Limb (tissue), 2 donors: ENCODE results near the gene RGS6.
A peak's percentile ranks its signal among the peaks of the same experiment; 100 is the strongest.

Experiments
- DNase-seq, 2 donors: peaks; one replicate each; pipeline ENCODE4 v3.0.0-alpha.2; 2016; ENCODE audit errors: extremely low spot score in 2 of 2

Gene RGS6

DNA sequence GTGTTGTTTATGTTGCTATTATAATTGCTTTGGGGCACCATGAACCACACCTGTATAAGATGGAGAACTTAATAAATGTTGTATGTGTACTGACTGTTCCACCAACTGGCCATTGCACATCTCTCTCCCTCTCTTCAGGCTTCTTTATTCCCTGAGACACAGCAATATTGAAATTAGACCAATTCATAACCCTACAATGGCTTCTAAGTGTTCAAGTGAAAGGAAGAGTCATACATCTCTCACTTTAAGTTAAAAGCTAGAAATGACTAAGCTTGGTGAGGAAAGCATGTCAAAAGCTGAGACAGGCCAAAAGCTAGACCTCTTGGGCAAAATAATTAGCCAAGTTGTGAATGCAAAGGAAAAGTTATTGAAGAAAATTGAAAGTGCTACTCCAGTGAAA is 373.3 kb downstream of the RGS6 start:
- no peak for DNase-seq

DNA sequence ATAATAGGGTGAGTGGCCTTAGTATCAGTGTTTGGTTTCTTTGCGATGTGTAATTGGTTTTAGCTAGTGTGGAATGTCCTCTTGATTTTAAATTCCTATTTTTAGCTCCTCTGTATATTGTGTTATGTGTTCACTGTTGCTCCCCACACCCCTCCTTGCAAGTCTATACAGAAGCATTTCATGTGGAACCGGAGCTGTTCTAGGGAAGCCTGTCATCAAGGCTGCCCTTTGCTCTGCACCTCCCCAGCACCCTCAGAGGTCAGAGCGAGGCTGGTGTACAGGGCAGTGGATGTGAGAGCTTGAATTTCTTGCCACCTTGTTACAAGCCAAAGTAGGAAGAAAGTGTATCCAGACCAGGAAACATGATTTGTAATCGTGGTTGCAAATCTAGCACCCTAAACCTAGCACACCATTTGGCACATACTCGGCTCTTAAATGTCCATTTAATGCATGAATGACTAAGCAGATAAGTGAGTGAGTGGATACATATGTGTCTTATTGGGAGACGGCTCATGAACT is 376.8 kb downstream of the RGS6 start:
- DNase-seq = no peak

DNA sequence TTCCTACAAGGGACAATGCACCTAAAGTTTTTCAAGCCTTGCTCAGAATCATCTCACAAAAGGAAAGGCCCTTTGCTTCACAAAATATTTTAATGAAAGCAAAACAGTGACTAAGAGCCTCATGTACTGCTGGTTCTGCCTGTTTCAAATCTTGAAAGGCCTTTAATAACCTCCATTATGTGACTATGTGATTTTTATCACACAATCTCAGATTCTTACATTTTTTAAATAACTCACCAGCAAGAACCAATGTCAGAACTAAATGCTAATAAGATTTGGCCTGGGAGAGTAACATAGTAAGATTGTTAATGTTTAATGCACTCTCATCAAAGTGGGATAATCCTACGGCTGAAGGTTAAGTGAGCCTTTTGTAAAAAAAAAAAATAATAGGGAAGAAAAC is 378.9 kb downstream of the RGS6 start:
- no peak for DNase-seq

DNA sequence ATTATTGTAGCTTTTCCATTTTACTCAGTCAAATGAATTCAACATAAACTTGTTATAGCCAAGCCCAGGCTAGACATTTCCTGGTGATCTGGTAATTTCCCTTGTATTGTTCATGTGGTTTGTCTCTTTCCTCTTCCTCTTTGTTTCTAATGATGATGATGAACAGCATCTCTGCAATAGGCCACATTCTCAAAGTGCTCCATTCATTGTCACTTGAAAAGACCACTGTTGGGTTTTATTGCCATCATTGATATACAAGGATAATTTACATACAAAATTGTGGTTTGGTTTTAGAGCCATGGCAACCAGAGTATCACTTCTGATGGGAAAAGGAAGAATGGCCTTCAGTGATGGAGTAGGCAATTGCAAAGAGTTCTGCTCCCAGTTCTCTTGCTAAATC is 379.3 kb downstream of the RGS6 start:
- DNase-seq = no peak

DNA sequence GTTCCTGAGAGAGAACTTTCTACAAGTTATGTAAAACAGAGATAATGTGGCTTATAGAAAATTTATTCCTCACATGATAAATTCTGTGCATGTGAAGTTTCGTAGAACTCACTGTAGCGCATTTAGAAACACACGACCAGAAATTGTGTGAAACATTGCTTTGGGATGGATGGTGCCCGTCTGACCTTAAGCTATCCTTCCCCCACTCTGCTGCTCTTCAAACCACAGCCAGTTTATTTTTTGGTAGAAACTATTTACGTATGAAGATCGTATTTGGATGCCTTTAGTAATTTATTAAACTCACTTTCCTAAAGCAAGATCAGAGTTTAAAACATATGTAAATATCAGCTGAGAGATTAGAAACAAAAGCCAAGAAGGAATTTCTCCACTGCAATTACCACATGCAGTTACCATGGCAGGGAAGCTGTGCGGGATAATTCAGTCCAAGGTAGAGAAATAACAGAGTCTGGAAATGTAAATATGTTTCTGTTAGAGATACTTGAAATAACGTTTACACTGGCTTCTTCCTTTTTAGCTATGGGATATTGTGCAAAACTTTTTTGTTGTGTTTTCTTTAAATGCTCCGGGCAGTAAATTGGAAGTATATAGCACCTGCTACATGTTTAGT is 382.7 kb downstream of the RGS6 start:
- DNase-seq = no peak

DNA sequence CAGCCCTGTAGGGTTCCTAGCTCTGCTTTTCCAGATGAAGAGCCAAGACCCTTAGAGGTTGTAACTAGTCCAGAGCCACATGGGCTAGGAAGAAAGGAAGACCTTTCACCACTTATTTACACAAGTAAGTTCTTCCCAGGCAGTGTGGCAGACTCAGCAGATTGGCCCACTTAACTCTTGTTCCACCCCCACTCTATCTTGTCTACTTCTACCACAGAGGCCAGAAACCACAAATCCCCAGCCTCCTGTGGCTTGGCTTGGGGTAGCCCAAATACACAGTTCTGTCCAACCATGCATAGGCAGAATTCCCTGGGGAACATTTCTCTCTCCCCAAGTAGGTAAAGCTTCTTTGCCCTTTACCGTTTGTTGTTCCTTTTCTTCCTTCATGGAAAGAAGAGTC is 383.5 kb downstream of the RGS6 start:
- DNase-seq = no peak

DNA sequence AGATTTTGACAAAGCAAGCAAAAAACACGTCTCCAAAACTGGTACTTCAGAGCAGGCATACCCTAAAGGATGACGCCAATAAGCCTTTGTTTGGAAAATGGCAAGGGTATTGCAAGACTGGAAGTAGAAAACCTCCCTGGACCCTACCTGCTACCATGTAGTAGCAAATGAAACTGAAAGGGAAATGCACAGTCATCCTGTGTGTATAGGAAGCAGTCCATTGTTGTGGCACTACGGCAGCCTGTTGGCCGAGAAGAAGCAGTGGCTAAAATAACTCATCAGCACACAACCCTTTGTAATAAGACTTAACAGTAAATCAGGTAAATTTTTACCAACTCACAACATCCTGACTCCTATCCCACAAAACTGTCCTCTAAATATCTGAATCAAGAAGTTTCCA is 386.4 kb downstream of the RGS6 start:
- DNase-seq = no peak

DNA sequence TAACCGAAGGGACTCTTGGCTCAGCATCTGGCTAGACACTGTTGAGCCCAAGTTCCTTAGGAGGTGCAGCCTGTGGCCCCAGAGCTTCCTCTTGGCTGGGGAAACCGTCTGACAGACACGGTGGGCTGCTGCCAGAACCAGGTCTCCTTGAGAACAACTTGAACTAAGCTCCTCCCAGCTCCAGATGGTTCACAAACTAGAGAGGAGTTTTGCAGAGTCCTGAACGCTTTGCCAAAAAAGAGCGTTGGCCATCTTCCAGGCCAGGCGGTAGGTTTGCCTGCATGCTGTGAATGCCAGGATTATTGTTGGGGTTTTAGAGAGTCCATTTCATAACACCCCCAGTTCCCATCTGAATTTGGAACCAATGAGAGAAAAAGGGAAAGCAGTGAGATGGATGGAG is 399.8 kb downstream of the RGS6 start:
- DNase-seq = peak; percentile 66 to 70

DNA sequence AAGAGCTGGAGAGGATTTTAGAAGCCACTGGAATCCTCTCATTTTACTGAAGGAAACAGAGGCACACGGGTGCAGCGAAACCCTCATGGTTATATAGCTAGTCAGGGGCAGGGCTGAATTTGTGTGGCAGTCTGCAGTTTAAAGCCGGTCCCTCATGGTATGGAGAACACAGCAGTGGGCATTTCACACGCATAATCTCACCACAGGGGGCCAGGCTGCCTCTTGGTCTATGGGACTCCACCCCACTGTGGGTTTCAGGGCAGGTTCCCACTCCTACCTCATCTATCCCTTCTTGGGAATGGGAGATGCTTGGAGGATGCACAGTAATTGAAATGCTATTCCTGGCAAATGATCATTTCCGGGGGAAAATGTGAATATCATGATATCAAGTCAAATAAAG is 400.6 kb downstream of the RGS6 start:
- no peak for DNase-seq

DNA sequence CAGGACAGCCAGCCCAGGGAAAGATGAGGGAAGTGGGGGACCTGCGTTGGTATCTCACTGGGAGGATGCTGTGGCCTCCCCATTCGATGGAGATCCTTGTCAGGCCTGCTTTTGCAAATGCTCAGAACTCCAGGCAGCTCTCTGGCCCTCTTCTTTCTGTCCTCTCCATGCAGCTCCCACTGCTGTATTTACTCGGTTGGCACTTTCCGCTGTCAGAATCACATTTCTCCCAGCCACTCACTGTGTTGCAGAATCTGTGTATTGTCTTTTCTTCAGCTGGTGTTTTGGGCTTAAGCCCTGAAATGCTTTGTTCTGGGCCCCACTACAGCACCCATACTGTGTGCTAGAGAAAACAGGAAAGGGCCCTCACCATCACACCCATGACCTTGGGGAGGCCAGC is 401.1 kb downstream of the RGS6 start:
- no peak for DNase-seq

DNA sequence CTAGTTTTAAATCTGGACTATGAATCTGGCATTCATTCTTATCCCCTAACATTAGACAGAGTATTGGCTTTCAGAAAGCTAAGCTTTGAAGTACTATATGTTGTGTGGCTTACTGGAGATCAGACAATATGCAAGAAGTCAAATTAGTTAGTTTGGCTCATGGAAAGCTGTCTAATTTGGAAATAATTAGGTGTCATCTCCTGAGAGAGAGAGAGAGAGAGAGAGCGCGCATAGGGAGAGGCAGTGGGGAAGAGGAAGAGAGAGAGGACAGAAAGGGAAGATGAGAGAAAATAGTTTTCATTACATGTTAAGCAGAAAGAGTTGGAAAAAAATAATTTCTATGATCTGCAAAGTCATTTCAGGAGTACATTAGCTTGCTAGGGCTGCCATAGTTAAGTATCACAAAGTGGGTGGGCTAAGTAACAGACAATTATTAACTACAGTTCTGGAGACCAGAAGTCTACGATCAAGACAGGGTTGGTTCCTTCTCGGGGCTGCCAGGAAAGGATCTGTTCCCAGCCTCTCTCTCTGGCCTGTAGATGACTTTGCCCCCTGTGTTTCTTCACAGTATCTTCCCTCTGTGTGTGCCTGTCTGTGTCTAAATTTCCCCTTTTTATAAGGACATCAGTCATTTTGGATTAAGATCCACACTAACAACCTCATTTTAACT is 404.2 kb downstream of the RGS6 start:
- DNase-seq = no peak

DNA sequence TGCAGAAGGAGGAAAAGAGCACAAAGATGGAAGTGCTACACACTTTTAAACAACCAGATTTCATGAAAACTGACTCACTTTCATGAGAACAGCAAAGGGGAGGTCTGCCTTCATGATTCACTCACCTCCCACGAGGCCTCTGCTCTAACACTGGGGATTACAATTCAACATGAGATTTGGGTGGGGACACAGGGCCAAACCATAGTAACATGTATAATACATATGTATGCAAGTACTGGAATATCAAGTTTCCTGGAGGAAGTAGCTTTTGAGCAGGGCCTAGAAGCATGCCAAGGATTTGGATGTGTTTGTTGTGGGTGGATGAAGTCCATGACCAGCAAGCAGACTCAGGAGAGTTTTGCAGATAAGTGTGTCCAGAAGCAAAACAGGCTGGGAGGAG is 409.0 kb downstream of the RGS6 start:
- DNase-seq = no peak

DNA sequence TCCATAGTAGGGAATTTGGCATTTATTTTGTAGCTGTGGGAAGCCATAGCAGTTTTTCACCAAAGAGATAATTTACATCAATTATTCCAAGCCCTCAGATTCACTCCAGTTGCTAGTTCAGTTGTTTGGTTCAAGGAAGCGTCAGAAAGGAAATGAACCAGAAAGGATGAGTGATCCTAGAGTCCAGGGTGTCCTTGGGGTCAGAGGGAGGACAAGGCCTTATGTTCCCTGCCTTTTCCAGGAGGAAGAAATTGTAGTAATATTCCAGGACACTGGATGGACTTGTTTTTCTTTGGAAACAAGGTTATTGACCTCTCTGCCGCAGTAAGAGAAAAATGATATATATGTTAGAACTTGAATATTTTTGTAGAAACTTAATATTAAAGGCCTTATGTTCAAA is 409.5 kb downstream of the RGS6 start:
- no peak for DNase-seq

DNA sequence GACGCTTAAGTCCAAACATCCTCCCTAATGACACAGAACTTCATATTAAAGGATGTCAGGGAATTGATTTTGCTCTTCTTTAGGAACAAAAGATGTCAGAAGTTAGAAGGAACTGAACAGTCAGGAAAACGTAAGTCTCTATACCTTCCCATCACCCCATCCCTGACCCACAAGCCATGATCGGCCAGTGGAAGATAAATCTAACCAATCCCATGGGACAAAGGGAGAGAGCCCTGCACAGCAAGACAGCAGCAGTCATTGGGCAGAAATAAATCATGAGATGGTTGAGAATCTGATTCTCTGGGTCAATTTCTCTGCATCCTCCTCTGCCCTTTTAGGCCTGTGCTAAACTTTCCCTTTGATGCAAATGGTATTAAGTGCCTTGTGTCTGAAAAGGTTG is 414.9 kb downstream of the RGS6 start:
- DNase-seq = no peak

DNA sequence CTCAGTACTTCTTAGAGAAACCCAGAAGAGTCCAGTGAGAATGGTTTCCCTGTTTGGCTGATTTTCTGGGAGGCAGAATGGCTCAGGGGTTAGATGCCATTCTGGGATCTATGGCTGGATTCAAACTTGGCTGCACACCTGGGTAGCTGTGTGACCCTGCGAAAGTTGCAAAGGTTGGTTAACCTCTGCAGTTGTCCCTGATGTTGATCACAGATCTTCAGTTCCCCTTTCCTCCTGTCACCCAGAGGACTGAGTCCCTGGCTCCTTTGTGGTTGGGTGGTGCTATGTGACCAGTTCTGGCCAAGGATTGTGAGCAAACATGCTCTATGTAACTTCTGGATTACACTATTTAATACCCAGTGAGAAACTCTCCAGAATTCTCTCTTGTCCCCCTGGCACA is 418.0 kb downstream of the RGS6 start:
- no peak for DNase-seq

DNA sequence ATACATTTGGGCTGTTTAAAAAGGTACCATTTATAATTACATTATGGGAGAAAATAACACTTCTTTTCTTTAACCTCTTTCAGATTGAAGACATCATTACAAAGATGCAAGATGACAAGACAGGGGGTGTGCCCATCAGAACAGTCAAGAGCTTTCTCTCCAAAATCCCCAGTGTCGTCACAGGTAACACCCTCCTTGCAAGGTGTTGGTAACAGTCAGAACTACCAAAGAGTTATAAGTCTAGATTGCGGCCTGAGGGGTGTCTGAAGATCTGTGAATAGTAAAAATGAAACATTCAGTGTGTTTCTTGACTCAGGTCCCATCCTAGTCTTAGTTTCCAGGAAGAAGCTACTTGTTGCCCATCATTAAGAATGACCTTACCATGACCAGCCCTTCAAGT is 419.8 kb downstream of the RGS6 start:
- no peak for DNase-seq

DNA sequence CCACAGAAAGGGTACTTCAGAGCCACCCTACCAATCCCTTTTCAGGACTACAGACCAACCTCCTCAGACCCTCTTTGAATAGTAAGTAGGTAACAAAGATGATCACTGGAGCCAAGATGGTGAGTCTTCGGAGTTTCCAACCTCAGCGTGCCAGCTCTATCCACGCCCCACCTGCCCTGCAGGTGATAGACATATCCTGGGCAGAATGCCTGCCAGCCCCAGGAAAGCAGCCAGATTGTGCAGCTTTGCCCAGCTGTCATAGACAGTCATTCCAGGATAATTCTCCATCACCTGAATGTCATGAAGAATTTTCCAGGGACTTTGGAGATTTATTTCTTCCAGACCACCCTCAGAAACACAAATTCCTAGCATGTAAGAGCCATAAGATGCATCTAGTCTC is 434.4 kb downstream of the RGS6 start:
- DNase-seq = no peak

DNA sequence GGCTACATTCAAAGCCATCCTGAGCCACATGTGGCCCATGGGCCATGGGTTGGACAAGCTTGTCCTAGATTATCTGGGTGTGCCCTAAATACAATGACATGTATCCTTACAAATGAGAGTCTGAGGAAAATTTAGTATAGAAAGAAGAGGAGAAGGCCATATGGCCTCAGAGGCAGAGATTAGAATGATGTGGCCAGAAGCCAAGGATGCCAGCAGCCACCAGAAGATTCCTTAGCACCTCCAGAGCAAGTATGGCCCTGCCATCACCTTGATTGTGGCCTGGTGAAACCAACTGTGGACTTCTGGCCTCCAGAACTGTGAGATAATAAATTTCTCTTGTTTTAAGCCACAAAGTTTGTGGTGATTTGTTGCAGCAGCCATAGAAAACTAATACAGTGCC is 436.9 kb downstream of the RGS6 start:
- DNase-seq = no peak

DNA sequence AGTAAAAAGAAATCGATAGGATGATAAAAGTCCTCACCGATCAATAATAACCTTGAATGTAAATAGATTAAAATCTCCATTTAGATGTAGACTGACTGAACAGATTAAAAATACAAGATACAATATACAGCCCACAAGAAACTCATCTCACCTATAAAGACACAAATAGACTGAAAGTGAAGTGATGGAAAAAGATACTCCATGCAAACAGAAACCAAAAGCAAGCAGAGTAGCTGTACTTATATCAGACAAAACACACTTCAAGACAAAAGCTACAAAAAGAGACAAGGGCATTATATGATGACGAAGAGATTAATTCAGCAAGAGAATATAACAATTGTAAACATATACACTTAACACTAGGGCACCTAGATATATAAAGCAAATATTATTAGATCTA is 444.8 kb downstream of the RGS6 start:
- no peak for DNase-seq

DNA sequence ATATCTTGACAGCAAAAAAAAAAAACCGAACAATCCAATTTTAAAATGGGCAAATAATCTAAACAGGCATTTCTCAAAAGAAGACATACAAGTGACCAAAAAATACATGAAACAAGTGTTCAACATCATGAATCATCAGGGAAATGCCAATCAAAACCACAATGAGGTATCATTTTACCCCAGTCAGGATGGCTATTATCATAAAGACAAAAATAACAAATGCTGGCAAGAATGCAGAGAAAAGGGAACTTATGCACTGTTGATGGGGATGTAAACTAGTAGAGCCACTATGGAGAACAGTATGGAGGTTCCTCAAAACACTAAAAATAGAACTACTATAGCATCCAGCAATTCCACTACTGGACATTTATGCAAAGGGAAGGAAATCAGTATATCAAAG is 448.2 kb downstream of the RGS6 start:
- DNase-seq = no peak

DNA sequence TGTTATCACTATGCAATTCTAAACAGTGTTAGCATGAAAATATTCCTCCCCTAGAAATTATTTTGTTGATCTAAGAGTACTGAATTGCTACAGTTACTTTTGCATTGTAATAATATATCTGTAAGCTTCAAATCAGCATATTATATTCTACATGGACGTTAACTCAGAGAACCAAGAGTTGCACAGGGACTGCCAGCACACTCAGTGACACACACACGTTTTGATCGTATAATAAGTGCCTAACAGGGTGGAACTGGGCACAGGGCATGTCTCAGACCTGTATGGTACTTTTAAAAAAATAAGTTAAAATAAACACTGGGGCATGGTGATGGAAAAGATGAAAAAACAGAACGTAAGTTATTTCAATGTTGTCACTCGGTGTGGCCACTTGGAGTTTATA is 451.6 kb downstream of the RGS6 start:
- no peak for DNase-seq

DNA sequence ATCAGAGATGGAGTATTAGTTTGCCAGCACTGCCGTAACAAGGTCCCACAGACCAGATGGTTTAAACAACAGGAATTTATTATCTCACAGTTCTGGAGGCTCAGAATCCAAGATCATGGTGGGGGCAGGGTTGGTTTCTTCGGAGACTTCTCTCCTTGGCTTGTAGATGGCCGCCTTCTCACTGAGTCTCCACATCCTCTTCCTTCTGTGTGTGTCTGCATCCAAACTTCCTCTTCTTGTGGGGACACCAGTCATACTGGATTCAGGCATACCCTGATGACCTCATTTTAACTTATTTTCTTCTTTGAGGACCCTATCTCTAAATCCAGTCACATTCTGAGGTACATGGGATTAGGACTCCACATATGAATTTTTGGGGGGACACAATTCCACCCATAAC is 455.5 kb downstream of the RGS6 start:
- no peak for DNase-seq

DNA sequence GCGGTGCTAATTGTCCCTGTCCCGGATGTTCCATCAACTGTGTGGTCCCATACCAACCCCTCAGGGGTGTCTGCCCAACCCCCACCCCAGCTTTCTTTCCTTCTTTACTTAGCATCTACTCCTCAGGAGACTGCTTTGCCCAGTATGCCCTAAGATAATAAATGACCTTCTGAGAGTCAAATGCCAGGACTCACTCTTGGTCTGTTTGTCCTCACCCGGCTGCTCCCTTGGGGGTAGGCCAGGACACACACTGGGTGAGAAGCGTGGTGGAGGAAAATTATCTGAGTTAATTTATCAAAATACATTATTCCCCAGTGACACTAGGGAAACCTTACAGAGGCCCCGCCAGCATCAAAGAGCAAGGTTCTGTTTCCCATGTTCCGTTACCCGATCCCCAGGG is 457.0 kb downstream of the RGS6 start:
- DNase-seq = no peak
